ENCODE data around the gene USP32. TPM values are rescaled to one million over a fixed set of nuclear protein-coding genes. Genes with fewer than 3 reads are reported as not detected.

USP32 gene
- total RNA-seq, 2 experiments from 2014 or later: 26.5 TPM

GRCh38 chr17:60416368-60416925, 24.5 kb upstream of the USP32 start:
- no peaks in the 10 kb centered on the region for H3K27me3 Mint-ChIP-seq
- H3K27ac Mint-ChIP-seq: no peak overlapping the region
- no peak overlapping the region for H3K4me3 Mint-ChIP-seq
- CTCF ChIA-PET: no interaction called here
- no peaks in the 10 kb centered on the region for H3K9me3 Mint-ChIP-seq
- DNase-seq: no peak
- peaks cover 4% of the 10 kb centered on the region for H3K4me1 Mint-ChIP-seq (ENCODE audit: low read depth)
- no peak for ATAC-seq
- TF ChIP-seq CTCF (IDR thresholded peaks at IDR 0.05): no peak
- intact Hi-C loops (cut with micrococcal nuclease): no loop called here
- POLR2A ChIA-PET: no interaction called here
- H3K36me3 Mint-ChIP-seq (ENCODE audit: low read depth): no peaks in the 10 kb centered on the region

- H3K27me3 Mint-ChIP-seq: no peaks in the 10 kb centered on the region
- no peak for DNase-seq
- no peaks in the 10 kb centered on the region for H3K36me3 Mint-ChIP-seq (ENCODE audit: low read depth)
- ChIA-PET CTCF (no interaction called here), POLR2A (no interaction called here)
- H3K4me1 Mint-ChIP-seq (ENCODE audit: low read depth): no peaks in the 10 kb centered on the region
- no peak overlapping the region for H3K27ac Mint-ChIP-seq
- H3K9me3 Mint-ChIP-seq: no peaks in the 10 kb centered on the region
- H3K4me3 Mint-ChIP-seq: no peak overlapping the region
- intact Hi-C loops (cut with micrococcal nuclease): no loop called here
- TF ChIP-seq CTCF (IDR thresholded peaks at IDR 0.05): no peak
- ATAC-seq: no peak
Observed at GRCh38 chr17:60415146-60415545, 23.2 kb upstream of the USP32 start.

GRCh38 chr17:60412701-60413100, 20.8 kb upstream of the USP32 start:
- no peak overlapping the region for H3K4me3 Mint-ChIP-seq
- no peaks in the 10 kb centered on the region for H3K9me3 Mint-ChIP-seq
- no peaks in the 10 kb centered on the region for H3K27me3 Mint-ChIP-seq
- ChIA-PET POLR2A (no interaction called here), CTCF (no interaction called here)
- DNase-seq (no peak), ATAC-seq (no peak)
- no peak for TF ChIP-seq CTCF (IDR thresholded peaks at IDR 0.05)
- H3K4me1 Mint-ChIP-seq (ENCODE audit: low read depth): no peaks in the 10 kb centered on the region
- intact Hi-C loops (cut with micrococcal nuclease): no loop called here
- H3K27ac Mint-ChIP-seq: no peak overlapping the region
- H3K36me3 Mint-ChIP-seq (ENCODE audit: low read depth): no peaks in the 10 kb centered on the region

- intact Hi-C loops (cut with micrococcal nuclease): no loop called here
- ChIA-PET CTCF (interaction anchor here (1.0 to 1.3 kb wide), 3 partner anchors 11 to 17 kb away, joined by 3 to 4 read pairs (median 4); no protein-coding TSS in a partner anchor), POLR2A (no interaction called here)
- DNase-seq (no peak), ATAC-seq (no peak)
- H3K27me3 Mint-ChIP-seq: no peaks in the 10 kb centered on the region
- H3K36me3 Mint-ChIP-seq (ENCODE audit: low read depth): no peaks in the 10 kb centered on the region
- H3K27ac Mint-ChIP-seq: no peak overlapping the region
- H3K4me1 Mint-ChIP-seq (ENCODE audit: low read depth): no peaks in the 10 kb centered on the region
- no peaks in the 10 kb centered on the region for H3K9me3 Mint-ChIP-seq
- no peak for TF ChIP-seq CTCF (IDR thresholded peaks at IDR 0.05)
- no peak overlapping the region for H3K4me3 Mint-ChIP-seq
Observed at GRCh38 chr17:60410001-60410400, 18.1 kb upstream of the USP32 start.

GRCh38 chr17:60406887-60407286, 15.0 kb upstream of the USP32 start:
- intact Hi-C loops (cut with micrococcal nuclease): no loop called here
- Mint-ChIP-seq H3K4me3 (no peak overlapping the region), H3K4me1 (ENCODE audit: low read depth) (no peaks in the 10 kb centered on the region), H3K9me3 (no peaks in the 10 kb centered on the region), H3K27ac (no peak overlapping the region), H3K27me3 (no peaks in the 10 kb centered on the region), H3K36me3 (ENCODE audit: low read depth) (no peaks in the 10 kb centered on the region)
- DNase-seq (no peak), ATAC-seq (no peak)
- no peak for TF ChIP-seq CTCF (IDR thresholded peaks at IDR 0.05)
- POLR2A ChIA-PET: no interaction called here
- CTCF ChIA-PET: interaction anchor here (0.6 to 1.3 kb wide), 2 partner anchors 14 to 31 kb away, joined by 3 to 4 read pairs; no protein-coding TSS in a partner anchor

Measured in activated CD8-positive, alpha-beta T cell treated with anti-CD3 and anti-CD28 coated beads for 36 hours (primary cell).